K562 (cell line): ENCODE results near the gene RBSN. TPM values are rescaled to one million over a fixed set of nuclear protein-coding genes. Genes with fewer than 3 reads are reported as not detected.

ENCODE experiments used
- ATAC-seq: fragments of 200-7000 bp; cut with Tn5 transposase; 3 replicates; pipeline ENCODE4 v1.9.1; 2020; ENCODE audit warnings: moderate library complexity
- BruUV-seq: library from RNA; stranded (reverse); fragments of 400-500 nt; replicated peaks from 2 replicates; lab custom pipeline; 2021; lab: Mats Ljungman, UMichigan
- CTCF ChIA-PET: fragments of 300-600 bp; formaldehyde crosslinking; extraction: SDS; loops from one replicate; lab custom pipeline; 2021; ENCODE audit warnings: low intra/inter-chr PET ratio; lab: Yijun Ruan, JAX
- POLR2A ChIA-PET: fragments of 300-600, 350-650 bp; sonication (Branson Sonifier 250); formaldehyde crosslinking; extraction: SDS; loops from one replicate; lab custom pipeline; 2021; ENCODE audit warnings: antibody characterized with exemption, inconsistent platforms; lab: Yijun Ruan, JAX
- DNase-seq, 4 experiments: peaks; one replicate each; pipeline versions ENCODE4 v3.0.0 to v3.0.0-alpha.2; 2011 to 2018; ENCODE audit warnings: low spot score in 3 of 4, mixed read lengths in 3 of 4; ENCODE audit errors: extremely low read depth in 1 of 4
- FAIRE-seq: peaks from 2 replicates; lab custom pipeline; 2011; peaks lifted over from hg19 to GRCh38; lab: Jason Lieb, UNC
- H2AFZ ChIP-seq: 2 replicates; pipeline ENCODE4 v1.6.0; 2011; ENCODE audit warnings: low read depth, low read length, control low read depth, inconsistent platforms
- H3K27ac ChIP-seq: fragments of 200-600 bp; 3 replicates; pipeline ENCODE4 v1.8.0; 2011; ENCODE audit warnings: low read depth, mild to moderate bottlenecking, control low read depth, inconsistent platforms, low read length, moderate library complexity, mixed read lengths; ENCODE audit errors: extremely low read depth
- H3K27me3 ChIP-seq, 2 experiments: fragments of 300-600 bp in 1 of 2; 2 replicates in 1 of 2; 3 replicates in 1 of 2; pipeline versions ENCODE4 v1.6.0 to v1.8.0; 2011; ENCODE audit warnings: inconsistent platforms in 2 of 2, low read length in 2 of 2, mild to moderate bottlenecking in 1 of 2, mixed read lengths in 1 of 2, moderate library complexity in 1 of 2; ENCODE audit not compliant: control insufficient read depth in 2 of 2, insufficient read depth in 2 of 2
- H3K36me3 ChIP-seq: fragments of 300-600 bp; 3 replicates; pipeline ENCODE4 v1.8.0; 2011; ENCODE audit warnings: mild to moderate bottlenecking, low read length, inconsistent platforms; ENCODE audit not compliant: control insufficient read depth, insufficient read depth
- H3K4me1 ChIP-seq, 2 experiments: fragments of 200-600 bp in 1 of 2; replicated peaks in 1 of 2; 2 replicates in 1 of 2; 3 replicates in 1 of 2; pipeline versions ENCODE4 v1.5.1 to v1.8.0; 2011; ENCODE audit warnings: inconsistent platforms in 2 of 2, low read length in 2 of 2, mild to moderate bottlenecking in 1 of 2, mixed read lengths in 1 of 2, moderate library complexity in 1 of 2; ENCODE audit not compliant: control insufficient read depth in 2 of 2, insufficient read depth in 2 of 2
- H3K4me2 ChIP-seq: 2 replicates; pipeline ENCODE4 v1.6.1; 2011; ENCODE audit warnings: low read length, control low read depth, inconsistent platforms, mixed read lengths; ENCODE audit not compliant: insufficient read depth
- H3K4me3 ChIP-seq: fragments of 200-600 bp; sonication (generic), shearing (Covaris generic); 2 replicates; pipeline ENCODE4 v1.5.1; 2016; ENCODE audit warnings: control low read depth, inconsistent platforms
- H3K79me2 ChIP-seq: fragments of 200-600 bp; 3 replicates; pipeline ENCODE4 v1.8.0; 2011; ENCODE audit warnings: low read length, inconsistent platforms; ENCODE audit not compliant: control insufficient read depth, insufficient read depth
- H3K9ac ChIP-seq, 2 experiments: 2 replicates each; pipeline versions ENCODE4 v1.6.0 to v1.6.1; 2011; ENCODE audit warnings: low read depth in 2 of 2, low read length in 2 of 2, control low read depth in 1 of 2, inconsistent platforms in 1 of 2, mild to moderate bottlenecking in 1 of 2, mixed read lengths in 1 of 2; ENCODE audit not compliant: insufficient read depth in 1 of 2
- H3K9me1 ChIP-seq: one replicate; pipeline ENCODE4 v1.6.0; 2011; ENCODE audit warnings: inconsistent platforms, mild to moderate bottlenecking, low read length, moderate library complexity; ENCODE audit not compliant: control insufficient read depth, insufficient read depth
- H3K9me3 ChIP-seq: replicated peaks from 2 replicates; pipeline ENCODE4 v1.5.1; 2011; ENCODE audit warnings: low read depth, low read length, inconsistent platforms; ENCODE audit not compliant: control insufficient read depth, insufficient read depth
- H4K20me1 ChIP-seq: replicated peaks from 2 replicates; pipeline ENCODE4 v1.6.1; 2011; ENCODE audit warnings: low read length, inconsistent platforms, mixed read lengths; ENCODE audit not compliant: control insufficient read depth, insufficient read depth
- BMI1 ChIP-seq: fragments of 150-350 bp; IDR thresholded peaks from 2 replicates; pipeline ENCODE4 v1.6.1; 2014; ENCODE audit warnings: low read length
- ETV6 ChIP-seq, 3 experiments: fragments of 150-350 bp in 1 of 3; sonication (generic) in 1 of 3; formaldehyde crosslinking in 1 of 3; IDR thresholded peaks; 2 replicates each; pipeline versions ENCODE4 v1.6.1 to v1.8.0; 2014 to 2022; ENCODE audit warnings: borderline replicate concordance in 2 of 3, low read depth in 2 of 3, antibody characterized with exemption in 1 of 3, low read length in 1 of 3, mild to moderate bottlenecking in 1 of 3, missing genetic modification reagents in 1 of 3
- EZH2 ChIP-seq: IDR thresholded peaks from 2 replicates; pipeline ENCODE4 v1.6.1; 2012; ENCODE audit warnings: low read depth, mild to moderate bottlenecking, inconsistent platforms, low read length, borderline replicate concordance
- HLTF ChIP-seq: fragments of 450-650 bp; IDR thresholded peaks from 2 replicates; pipeline ENCODE4 v1.6.1; 2016
- NCOA2 ChIP-seq, 2 experiments: fragments of 450-650 bp; IDR thresholded peaks; 2 replicates each; pipeline ENCODE4 v1.6.1; 2018; ENCODE audit warnings: mild to moderate bottlenecking in 2 of 2, moderate library complexity in 1 of 2; ENCODE audit not compliant: partially characterized antibody in 2 of 2
- NFATC3 ChIP-seq: fragments of 450-650 bp; IDR thresholded peaks from 2 replicates; pipeline ENCODE4 v1.6.1; 2017; ENCODE audit warnings: mild to moderate bottlenecking
- NFYB ChIP-seq: IDR thresholded peaks from 2 replicates; pipeline ENCODE4 v1.6.1; 2011; ENCODE audit warnings: mild to moderate bottlenecking, moderate library complexity; ENCODE audit not compliant: insufficient read length; ENCODE audit errors: extremely low read depth
- NR1H2 ChIP-seq: sonication (generic); formaldehyde crosslinking; IDR thresholded peaks from 2 replicates; pipeline ENCODE4 v1.4.0; 2020; ENCODE audit warnings: mild to moderate bottlenecking, missing genetic modification reagents
- RHOXF2B ChIP-seq: fragments of 250-450 bp; sonication (Bioruptor Pico); conservative IDR thresholded peaks from 2 replicates; pipeline ENCODE4 v1.5.1; 2021
- TOE1 ChIP-seq, 2 experiments: fragments of 450-650 bp in 1 of 2; sonication (generic) in 1 of 2; formaldehyde crosslinking in 1 of 2; IDR thresholded peaks; 2 replicates each; pipeline versions ENCODE4 v1.7.1 to v1.8.0; 2016 to 2022; ENCODE audit warnings: borderline replicate concordance in 2 of 2, mild to moderate bottlenecking in 2 of 2, antibody characterized with exemption in 1 of 2, inconsistent platforms in 1 of 2, low read depth in 1 of 2, missing genetic modification reagents in 1 of 2, moderate library complexity in 1 of 2
- ZBTB1 ChIP-seq: sonication (generic); formaldehyde crosslinking; IDR thresholded peaks from 2 replicates; pipeline ENCODE4 v1.8.1; 2023; ENCODE audit warnings: missing genetic modification reagents, low read depth, mild to moderate bottlenecking, borderline replicate concordance
- ZNF165 ChIP-seq: fragments of 250-450 bp; sonication (Bioruptor Pico); IDR thresholded peaks from 2 replicates; pipeline ENCODE4 v1.4.0; 2020; ENCODE audit warnings: borderline replicate concordance
- ZNF239 ChIP-seq: fragments of 250-450 bp; sonication (Bioruptor Pico); IDR thresholded peaks from 2 replicates; pipeline ENCODE4 v1.4.0; 2020; ENCODE audit warnings: mild to moderate bottlenecking
- ZSCAN32 ChIP-seq: fragments of 450-650 bp; formaldehyde crosslinking; IDR thresholded peaks from 2 replicates; pipeline ENCODE4 v1.4.0; 2020; ENCODE audit warnings: mild to moderate bottlenecking, moderate library complexity
- WGBS: fragments of 100-300 bp; shearing (Covaris generic); methylation state at CpG from one replicate; pipeline ENCODE4 v1.1.6; 2016; ENCODE audit warnings: low coverage, mixed read lengths; ENCODE audit not compliant: insufficient coverage; ENCODE audit errors: missing lambda C conversion rate; 5-methylcytosine and 5-hydroxymethylcytosine counted together
- in situ Hi-C: fragments of 300-500 bp; cut with MboI; formaldehyde crosslinking; loops from 4 replicates; pipeline ENCODE4 v1.15.0; 2018; ENCODE audit warnings: inconsistent platforms, mixed read lengths
- intact Hi-C: fragments of 100-400 bp; cut with micrococcal nuclease; formaldehyde crosslinking; loops from 2 replicates; pipeline ENCODE4 v1.14.2; 2022
- polyA plus RNA-seq, 8 experiments: library from polyadenylated mRNA; depleted of rRNA in 4 of 8; stranded (reverse) in 5 of 8; unstranded in 3 of 8; fragments of >200 nt; fragmentation: Nextera tagmentation in 2 of 8; fragmentation: Illumina TruSeq in 1 of 8; extraction: Ambion mirVana in 2 of 8; extraction: Trizol in 1 of 8; gene quantifications; 2 replicates each; pipeline versions ENCODE4 v1.2.1 to v1.2.3, GENCODE V29; 2011 to 2014; ENCODE audit warnings: inconsistent platforms in 1 of 8, missing spikeins in 1 of 8
- total RNA-seq, 7 experiments: library from RNA; depleted of rRNA in 6 of 7; stranded (reverse); fragments of >200 nt in 6 of 7; fragmentation: Illumina TruSeq in 2 of 7; extraction: Trizol in 2 of 7; gene quantifications; 2 replicates each; pipeline versions ENCODE4 v1.2.1 to v1.2.3, GENCODE V29; 2011 to 2021; ENCODE audit warnings: low replicate concordance in 1 of 7
- TF ChIP-seq, protein P1 (sequence below): fragments of 250-450 bp; sonication (Bioruptor Pico); IDR thresholded peaks from 2 replicates; pipeline ENCODE4 v1.4.0; 2020; ENCODE audit warnings: mild to moderate bottlenecking
- TF ChIP-seq, protein P2 (sequence below): sonication (generic); formaldehyde crosslinking; IDR thresholded peaks from 2 replicates; pipeline ENCODE4 v1.8.0; 2022; ENCODE audit warnings: mild to moderate bottlenecking, low read depth, missing genetic modification reagents
- TF ChIP-seq, protein P3 (sequence below): fragments of 450-650 bp; IDR thresholded peaks from 2 replicates; pipeline ENCODE4 v1.6.1; 2016

RBSN gene
- total and polyA plus RNA-seq, 9 of the 15 experiments (the other 6 are each of a cell fraction or from before 2014, with no cell fraction given), result 2.9 to 19.6 (median 15.0) TPM

DNA sequence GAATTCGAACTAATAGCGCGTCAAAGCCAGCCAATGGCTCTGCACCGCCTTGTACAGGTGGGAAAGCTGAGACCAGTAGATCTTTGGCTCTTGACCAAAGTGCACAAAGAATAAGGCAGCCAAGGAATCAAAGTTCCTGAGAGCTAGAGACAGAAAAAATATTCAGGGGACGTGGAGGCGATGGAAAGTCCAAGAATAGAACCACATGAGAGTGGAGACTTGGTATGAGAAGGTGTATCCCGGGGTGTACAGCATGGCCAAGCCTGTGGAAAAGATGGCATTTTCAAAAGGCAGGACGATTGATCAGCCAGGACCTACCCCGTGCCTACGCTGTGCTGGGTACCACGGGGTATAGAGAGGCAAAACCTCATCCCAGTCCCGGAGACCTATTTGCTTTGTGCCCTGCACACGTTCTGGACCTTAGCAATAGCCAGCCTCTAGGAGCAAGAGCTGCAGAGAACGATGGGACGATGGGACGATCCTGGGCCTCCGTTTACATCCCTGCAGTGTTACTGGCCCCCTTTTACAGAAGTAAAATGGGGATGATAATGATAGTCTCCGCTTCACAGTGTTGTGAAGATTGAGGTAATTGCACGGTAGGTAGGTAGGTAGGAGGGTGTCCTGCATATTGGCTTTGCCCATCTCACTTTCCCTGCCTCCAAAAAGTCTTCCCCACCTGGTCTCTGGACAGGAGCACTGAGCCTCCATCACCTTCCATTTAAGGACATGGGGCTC lies 583 bp upstream of the RBSN start:
- peak overlapping the region; percentile 98 for H2AFZ ChIP-seq
- peak overlapping the region; percentile 83 to 92 for H3K9ac ChIP-seq
- TSS peak; percentile 98 for BruUV-seq
- ATAC-seq (peak; percentile 22), DNase-seq (peak in 1 of 4 experiments; percentile 20), FAIRE-seq (no peak)
- H3K27ac ChIP-seq, result peak overlapping the region; percentile 78; the same call in 2 of the 3 replicates
- peaks cover 27% of the 10 kb centered on the region for H3K79me2 ChIP-seq
- WGBS, result 33% methylated on average over 19 of the region's 19 CpGs
- H4K20me1 ChIP-seq, result 0 out of 2 replicates have a peak, but pooled peaks cover 4% of the 10 kb centered on the region
- intact Hi-C loops (loop anchor here (1.0 to 2.0 kb wide), 3 partner anchors 33 to 174 kb away; no protein-coding TSS in a partner anchor), in situ Hi-C loops (no loop called here)
- ChIA-PET POLR2A (interaction anchor here (0.6 to 2.3 kb wide), 15 partner anchors 9 to 367 kb away, joined by 3 to 19 read pairs (median 4); partner anchors contain the start of genes CAPN7, MRPS25 and NR2C2), CTCF (no interaction called here)
- H3K27me3 ChIP-seq, result no peaks in the 10 kb centered on the region
- no peaks in the 10 kb centered on the region for H3K9me1 ChIP-seq
- no peaks in the 10 kb centered on the region for H3K9me3 ChIP-seq
- H3K4me3 ChIP-seq, result peak overlapping the region; percentile 80
- peaks cover 26% of the 10 kb centered on the region for H3K36me3 ChIP-seq
- H3K4me2 ChIP-seq, result peak overlapping the region; percentile 94
- H3K4me1 ChIP-seq, result peaks cover 16 to 24% of the 10 kb centered on the region in 2 experiments
- no peak for TF ChIP-seq ZBTB1 (CRISPR knock-in tag)
- TF ChIP-seq HLTF, result no peak
- no peak for TF ChIP-seq ETV6 (IDR thresholded peaks at IDR 0.05; ENCODE audit: borderline replicate concordance in 1 of 2, low read depth in 2 of 2, low read length in 1 of 2)
- 0 out of 2 replicates have a peak, but pooled peaks have one; percentile 53 for TF ChIP-seq ETV6 (CRISPR knock-in tag; IDR thresholded peaks at IDR 0.05; ENCODE audit: borderline replicate concordance)
- TF ChIP-seq, protein P1, sequence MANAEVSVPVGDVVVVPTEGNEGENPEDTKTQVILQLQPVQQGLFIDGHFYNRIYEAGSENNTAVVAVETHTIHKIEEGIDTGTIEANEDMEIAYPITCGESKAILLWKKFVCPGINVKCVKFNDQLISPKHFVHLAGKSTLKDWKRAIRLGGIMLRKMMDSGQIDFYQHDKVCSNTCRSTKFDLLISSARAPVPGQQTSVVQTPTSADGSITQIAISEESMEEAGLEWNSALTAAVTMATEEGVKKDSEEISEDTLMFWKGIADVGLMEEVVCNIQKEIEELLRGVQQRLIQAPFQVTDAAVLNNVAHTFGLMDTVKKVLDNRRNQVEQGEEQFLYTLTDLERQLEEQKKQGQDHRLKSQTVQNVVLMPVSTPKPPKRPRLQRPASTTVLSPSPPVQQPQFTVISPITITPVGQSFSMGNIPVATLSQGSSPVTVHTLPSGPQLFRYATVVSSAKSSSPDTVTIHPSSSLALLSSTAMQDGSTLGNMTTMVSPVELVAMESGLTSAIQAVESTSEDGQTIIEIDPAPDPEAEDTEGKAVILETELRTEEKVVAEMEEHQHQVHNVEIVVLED (CRISPR knock-in tag), result no peak
- TF ChIP-seq NCOA2 (IDR thresholded peaks at IDR 0.05; ENCODE audit: partially characterized antibody in 2 of 2), result no peak
- no peak for TF ChIP-seq ZSCAN32 (CRISPR knock-in tag)
- TF ChIP-seq NR1H2, result no peak
- TF ChIP-seq NFATC3, result no peak
- 0 out of 2 replicates have a peak, but pooled peaks have one; percentile 27 for TF ChIP-seq RHOXF2B (CRISPR knock-in tag)
- TF ChIP-seq EZH2, result no peak
- no peak for TF ChIP-seq BMI1
- no peak for TF ChIP-seq ZNF239 (CRISPR knock-in tag)
- TF ChIP-seq, protein P2, sequence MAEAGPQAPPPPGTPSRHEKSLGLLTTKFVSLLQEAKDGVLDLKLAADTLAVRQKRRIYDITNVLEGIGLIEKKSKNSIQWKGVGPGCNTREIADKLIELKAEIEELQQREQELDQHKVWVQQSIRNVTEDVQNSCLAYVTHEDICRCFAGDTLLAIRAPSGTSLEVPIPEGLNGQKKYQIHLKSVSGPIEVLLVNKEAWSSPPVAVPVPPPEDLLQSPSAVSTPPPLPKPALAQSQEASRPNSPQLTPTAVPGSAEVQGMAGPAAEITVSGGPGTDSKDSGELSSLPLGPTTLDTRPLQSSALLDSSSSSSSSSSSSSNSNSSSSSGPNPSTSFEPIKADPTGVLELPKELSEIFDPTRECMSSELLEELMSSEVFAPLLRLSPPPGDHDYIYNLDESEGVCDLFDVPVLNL (CRISPR knock-in tag), result 0 out of 2 replicates have a peak, but pooled peaks have one; percentile 33
- TF ChIP-seq TOE1 (IDR thresholded peaks at IDR 0.05; ENCODE audit: borderline replicate concordance), result no peak
- TF ChIP-seq TOE1 (CRISPR knock-in tag; IDR thresholded peaks at IDR 0.05; ENCODE audit: borderline replicate concordance, low read depth), result 0 out of 2 replicates have a peak, but pooled peaks have one; percentile 53
- no peak for TF ChIP-seq NFYB
- TF ChIP-seq, protein P3, sequence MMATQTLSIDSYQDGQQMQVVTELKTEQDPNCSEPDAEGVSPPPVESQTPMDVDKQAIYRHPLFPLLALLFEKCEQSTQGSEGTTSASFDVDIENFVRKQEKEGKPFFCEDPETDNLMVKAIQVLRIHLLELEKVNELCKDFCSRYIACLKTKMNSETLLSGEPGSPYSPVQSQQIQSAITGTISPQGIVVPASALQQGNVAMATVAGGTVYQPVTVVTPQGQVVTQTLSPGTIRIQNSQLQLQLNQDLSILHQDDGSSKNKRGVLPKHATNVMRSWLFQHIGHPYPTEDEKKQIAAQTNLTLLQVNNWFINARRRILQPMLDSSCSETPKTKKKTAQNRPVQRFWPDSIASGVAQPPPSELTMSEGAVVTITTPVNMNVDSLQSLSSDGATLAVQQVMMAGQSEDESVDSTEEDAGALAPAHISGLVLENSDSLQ, result no peak
- TF ChIP-seq ZNF165 (CRISPR knock-in tag), result no peak
